Measurements from ENCODE around the gene SLC2A6. TPM values are rescaled to one million over a fixed set of nuclear protein-coding genes. Genes with fewer than 3 reads are reported as not detected.

SLC2A6 gene
- total and polyA plus RNA-seq, 2 donors from 2014 or later, result 2.5 to 5.8 TPM

DNA sequence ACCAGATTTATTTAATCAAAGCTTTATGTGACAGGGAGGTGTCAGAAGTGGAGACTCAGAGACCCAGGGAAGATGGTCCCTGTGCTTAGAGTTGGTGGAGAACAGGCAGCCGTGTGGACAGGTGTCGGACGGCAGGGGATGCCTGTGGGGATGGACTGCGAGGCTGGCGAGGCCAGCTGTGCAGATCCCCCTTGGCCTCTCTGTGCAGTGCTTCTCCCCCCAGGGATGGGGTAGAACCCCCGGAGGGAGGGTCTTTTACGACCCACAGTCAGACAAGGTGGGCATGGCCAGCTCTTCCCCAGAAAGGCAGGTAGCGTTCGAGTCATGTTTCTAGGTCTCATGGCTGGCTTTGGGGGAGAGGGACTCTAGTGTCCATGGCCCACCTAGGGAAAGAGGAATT lies 4.7 kb upstream of the SLC2A6 start:
- TF ChIP-seq, protein P1, sequence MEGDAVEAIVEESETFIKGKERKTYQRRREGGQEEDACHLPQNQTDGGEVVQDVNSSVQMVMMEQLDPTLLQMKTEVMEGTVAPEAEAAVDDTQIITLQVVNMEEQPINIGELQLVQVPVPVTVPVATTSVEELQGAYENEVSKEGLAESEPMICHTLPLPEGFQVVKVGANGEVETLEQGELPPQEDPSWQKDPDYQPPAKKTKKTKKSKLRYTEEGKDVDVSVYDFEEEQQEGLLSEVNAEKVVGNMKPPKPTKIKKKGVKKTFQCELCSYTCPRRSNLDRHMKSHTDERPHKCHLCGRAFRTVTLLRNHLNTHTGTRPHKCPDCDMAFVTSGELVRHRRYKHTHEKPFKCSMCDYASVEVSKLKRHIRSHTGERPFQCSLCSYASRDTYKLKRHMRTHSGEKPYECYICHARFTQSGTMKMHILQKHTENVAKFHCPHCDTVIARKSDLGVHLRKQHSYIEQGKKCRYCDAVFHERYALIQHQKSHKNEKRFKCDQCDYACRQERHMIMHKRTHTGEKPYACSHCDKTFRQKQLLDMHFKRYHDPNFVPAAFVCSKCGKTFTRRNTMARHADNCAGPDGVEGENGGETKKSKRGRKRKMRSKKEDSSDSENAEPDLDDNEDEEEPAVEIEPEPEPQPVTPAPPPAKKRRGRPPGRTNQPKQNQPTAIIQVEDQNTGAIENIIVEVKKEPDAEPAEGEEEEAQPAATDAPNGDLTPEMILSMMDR (IDR thresholded peaks at IDR 0.05; ENCODE audit: borderline replicate concordance, extremely low read depth, insufficient read depth), result no peak
- intact Hi-C loops (cut with DNase I), result loop anchor here (10.0 kb wide), 1 partner anchor 299 kb away; no protein-coding TSS in a partner anchor
- Histone ChIP-seq H3K36me3 (ENCODE audit: control insufficient read depth in 2 of 3, insufficient read depth in 3 of 3, low read length in 3 of 3) (no peaks in the 10 kb centered on the region), H3K27me3 (ENCODE audit: control insufficient read depth, insufficient read depth, low read length) (no peaks in the 10 kb centered on the region), H3K4me1 (ENCODE audit: control insufficient read depth in 2 of 3, insufficient read depth in 2 of 3, low read depth in 1 of 3, low read length in 3 of 3) (peaks cover 0 to 3% (median 0%) of the 10 kb centered on the region in 3 donors), H3K4me3 (ENCODE audit: low read length in 3 of 3) (no peak overlapping the region), H3K9me3 (ENCODE audit: control insufficient read depth in 2 of 3, insufficient read depth in 1 of 3, low read length in 3 of 3) (no peaks in the 10 kb centered on the region), H3K27ac (ENCODE audit: low read depth in 2 of 2, low read length in 2 of 2) (no peak overlapping the region), H3K9ac (ENCODE audit: low read length in 3 of 3) (no peak overlapping the region)
- DNase-seq, result peak in 1 of 5 donors; percentile 56
- FAIRE-seq, result no peak

DNA sequence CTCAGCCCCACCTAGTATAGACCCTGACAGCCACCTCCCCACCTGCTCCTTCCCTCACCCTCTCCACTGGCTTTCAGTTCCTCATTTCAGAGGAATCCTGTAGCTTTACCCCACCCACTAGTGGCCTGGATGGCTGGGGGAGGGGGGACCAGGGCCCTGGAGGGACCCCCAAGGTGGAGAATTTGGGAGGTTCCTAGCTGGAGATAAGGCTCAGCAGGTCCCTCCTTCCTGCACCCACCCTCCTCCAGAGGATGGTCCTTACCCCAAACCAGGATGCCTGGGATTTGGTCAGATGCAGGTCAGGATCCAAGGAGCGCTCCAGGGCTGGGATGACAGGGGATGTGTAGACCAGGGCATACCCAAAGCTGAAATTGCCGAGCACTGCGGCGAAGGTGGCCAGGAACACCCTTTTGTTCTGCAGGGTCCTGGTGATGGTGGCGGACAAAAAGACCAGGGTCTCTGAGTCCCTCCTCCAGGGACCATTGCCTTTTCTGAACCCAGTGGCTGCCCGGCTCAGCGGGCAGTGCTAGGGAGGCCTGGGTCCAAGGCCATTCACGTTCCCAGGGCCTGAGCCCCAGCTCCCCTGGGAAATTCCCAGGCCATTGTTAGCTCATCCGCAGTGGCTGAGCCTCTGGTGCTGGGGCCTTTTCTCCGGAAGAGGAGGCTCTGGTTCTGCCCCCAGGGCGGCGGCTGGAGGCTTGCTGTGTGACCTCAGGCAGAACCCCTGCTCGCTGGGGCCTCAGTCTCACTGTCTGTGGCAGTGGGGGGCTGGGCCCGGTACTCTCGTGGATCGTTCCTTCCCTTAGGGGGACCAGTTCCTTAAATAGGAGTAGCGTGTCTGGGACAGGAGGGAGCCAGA lies 678 bp downstream of the SLC2A6 start:
- peak overlapping the region in 1 of 3 donors; percentile 26 for H3K9ac ChIP-seq (ENCODE audit: low read length in 3 of 3)
- H3K27ac ChIP-seq (ENCODE audit: low read depth in 2 of 2, low read length in 2 of 2), result no peak overlapping the region
- TF ChIP-seq, protein P1 (IDR thresholded peaks at IDR 0.05; ENCODE audit: borderline replicate concordance, extremely low read depth, insufficient read depth), result no peak
- H3K9me3 ChIP-seq (ENCODE audit: control insufficient read depth in 2 of 3, insufficient read depth in 1 of 3, low read length in 3 of 3), result no peaks in the 10 kb centered on the region
- H3K27me3 ChIP-seq (ENCODE audit: control insufficient read depth, insufficient read depth, low read length), result no peaks in the 10 kb centered on the region
- peak in 1 of 5 donors; percentile 85 for DNase-seq
- intact Hi-C loops (cut with DNase I), result no loop called here
- peaks cover 0 to 5% (median 0%) of the 10 kb centered on the region in 3 donors for H3K4me1 ChIP-seq (ENCODE audit: control insufficient read depth in 2 of 3, insufficient read depth in 2 of 3, low read depth in 1 of 3, low read length in 3 of 3)
- FAIRE-seq, result no peak
- no peaks in the 10 kb centered on the region for H3K36me3 ChIP-seq (ENCODE audit: control insufficient read depth in 2 of 3, insufficient read depth in 3 of 3, low read length in 3 of 3)
- peak overlapping the region in 1 of 3 donors; percentile 52 for H3K4me3 ChIP-seq (ENCODE audit: low read length in 3 of 3)

DNA sequence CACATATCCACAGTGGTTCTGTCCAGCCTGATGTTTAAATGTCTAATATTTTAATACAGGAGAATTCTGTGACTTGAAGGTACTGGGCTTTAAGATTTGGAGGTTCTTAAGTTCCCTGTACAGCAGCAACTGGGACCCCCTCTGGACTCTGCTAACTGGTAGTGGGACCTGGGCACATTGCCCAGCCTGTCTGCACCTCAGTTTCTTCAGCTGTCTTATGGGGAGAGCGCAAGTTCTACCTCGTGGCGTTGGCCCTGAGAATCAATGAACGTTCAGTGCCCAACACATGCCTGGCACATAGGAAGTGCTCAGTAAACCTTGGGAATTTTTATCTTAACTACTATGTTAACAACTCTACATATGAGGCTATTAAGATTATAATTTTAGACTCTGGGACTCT lies 1.4 kb downstream of the SLC2A6 start:
- H3K4me3 ChIP-seq (ENCODE audit: low read length in 3 of 3), result no peak overlapping the region
- no peak overlapping the region for H3K27ac ChIP-seq (ENCODE audit: low read depth in 2 of 2, low read length in 2 of 2)
- no peaks in the 10 kb centered on the region for H3K27me3 ChIP-seq (ENCODE audit: control insufficient read depth, insufficient read depth, low read length)
- H3K36me3 ChIP-seq (ENCODE audit: control insufficient read depth in 2 of 3, insufficient read depth in 3 of 3, low read length in 3 of 3), result no peaks in the 10 kb centered on the region
- H3K9me3 ChIP-seq (ENCODE audit: control insufficient read depth in 2 of 3, insufficient read depth in 1 of 3, low read length in 3 of 3), result no peaks in the 10 kb centered on the region
- intact Hi-C loops (cut with DNase I), result no loop called here
- no peak overlapping the region for H3K9ac ChIP-seq (ENCODE audit: low read length in 3 of 3)
- DNase-seq, result no peak
- no peak for FAIRE-seq
- TF ChIP-seq, protein P1 (IDR thresholded peaks at IDR 0.05; ENCODE audit: borderline replicate concordance, extremely low read depth, insufficient read depth), result no peak
- H3K4me1 ChIP-seq (ENCODE audit: control insufficient read depth in 2 of 3, insufficient read depth in 2 of 3, low read depth in 1 of 3, low read length in 3 of 3), result peaks cover 0 to 5% (median 0%) of the 10 kb centered on the region in 3 donors

Data from kidney (tissue), 14 donors.